Activated CD4-positive, alpha-beta memory T cell treated with anti-CD3 and anti-CD28 coated beads, Interleukin-2, amount 10 ng/mL, durations not matched to agents 7 days and 5 days (primary cell): ENCODE measurements around the gene HERC4. TPM values are rescaled to one million over a fixed set of nuclear protein-coding genes. Genes with fewer than 3 reads are reported as not detected.
"Not testable (repeated sequence)": the region's sequence is repeated elsewhere in the genome, so short reads cannot be mapped to it uniquely, and the experiment has no call there.

ENCODE experiments used
- CTCF ChIA-PET: fragments of 350-600 bp; sonication (Branson Sonifier 250); formaldehyde crosslinking; loops from one replicate; lab custom pipeline; 2021; ENCODE audit warnings: antibody characterized with exemption, inconsistent platforms; lab: Charles Lee
- POLR2A ChIA-PET: fragments of 350-600 bp; sonication (Branson Sonifier 250); formaldehyde crosslinking; loops from one replicate; lab custom pipeline; 2021; ENCODE audit warnings: antibody characterized with exemption; lab: Charles Lee
- DNase-seq: peaks from one replicate; pipeline ENCODE4 v3.0.0-alpha.2; 2020
- H3K27ac Mint-ChIP-seq: one replicate; pipeline ENCODE4 v1.8.0; 2021; ENCODE audit warnings: mild to moderate bottlenecking, mixed read lengths
- H3K27me3 Mint-ChIP-seq: one replicate; pipeline ENCODE4 v1.8.0; 2021; ENCODE audit warnings: mixed read lengths
- H3K36me3 Mint-ChIP-seq: one replicate; pipeline ENCODE4 v1.8.0; 2021; ENCODE audit warnings: low read depth, mixed read lengths
- H3K4me1 Mint-ChIP-seq: one replicate; pipeline ENCODE4 v1.8.0; 2021; ENCODE audit warnings: mixed read lengths
- H3K4me3 Mint-ChIP-seq: one replicate; pipeline ENCODE4 v1.8.0; 2021; ENCODE audit warnings: mild to moderate bottlenecking, mixed read lengths
- H3K9me3 Mint-ChIP-seq: one replicate; pipeline ENCODE4 v1.8.0; 2021; ENCODE audit warnings: mixed read lengths
- total RNA-seq, 2 experiments: library from RNA; stranded (reverse); gene quantifications; one replicate each; pipeline ENCODE4 v1.2.3, GENCODE V29; 2021

HERC4 gene
- total RNA-seq, 2 experiments from 2014 or later = 64.2 to 65.2 TPM

- H3K27me3 Mint-ChIP-seq = no peaks in the 10 kb centered on the region
Measured at GRCh38 chr10:68067508-68067907, 7.6 kb downstream of the HERC4 start.

GRCh38 chr10:68067029-68067428, 8.1 kb downstream of the HERC4 start:
- ChIA-PET CTCF (no interaction called here), POLR2A (no interaction called here)
- peaks cover 37% of the 10 kb centered on the region for H3K36me3 Mint-ChIP-seq
- no peak overlapping the region for H3K4me3 Mint-ChIP-seq
- H3K4me1 Mint-ChIP-seq = peaks cover 29% of the 10 kb centered on the region
- H3K9me3 Mint-ChIP-seq = no peaks in the 10 kb centered on the region
- no peak overlapping the region for H3K27ac Mint-ChIP-seq
- no peak for DNase-seq
- no peaks in the 10 kb centered on the region for H3K27me3 Mint-ChIP-seq

More at GRCh38 chr10:68067508-68067907, 7.6 kb downstream of the HERC4 start:
- peaks cover 35% of the 10 kb centered on the region for H3K36me3 Mint-ChIP-seq
- ChIA-PET POLR2A (no interaction called here), CTCF (no interaction called here)
- no peak overlapping the region for H3K27ac Mint-ChIP-seq
- H3K9me3 Mint-ChIP-seq = no peaks in the 10 kb centered on the region
- no peak for DNase-seq
- H3K4me1 Mint-ChIP-seq = peaks cover 32% of the 10 kb centered on the region
- no peak overlapping the region for H3K4me3 Mint-ChIP-seq

- H3K4me1 Mint-ChIP-seq = peaks cover 6% of the 10 kb centered on the region
- H3K27ac Mint-ChIP-seq = no peak overlapping the region
- H3K27me3 Mint-ChIP-seq = no peaks in the 10 kb centered on the region
- H3K4me3 Mint-ChIP-seq = no peak overlapping the region
- peaks cover 17% of the 10 kb centered on the region for H3K36me3 Mint-ChIP-seq
- POLR2A ChIA-PET = interaction anchor here (0.7 kb wide), 1 partner anchor 27 kb away, joined by 3 read pairs; no protein-coding TSS in a partner anchor
- H3K9me3 Mint-ChIP-seq = no peaks in the 10 kb centered on the region
- CTCF ChIA-PET = interaction anchor here (0.9 kb wide), 1 partner anchor 9 kb away, joined by 3 read pairs; no protein-coding TSS in a partner anchor
- DNase-seq = no peak
Measured at GRCh38 chr10:68053553-68053952, 21.5 kb downstream of the HERC4 start.

DNA sequence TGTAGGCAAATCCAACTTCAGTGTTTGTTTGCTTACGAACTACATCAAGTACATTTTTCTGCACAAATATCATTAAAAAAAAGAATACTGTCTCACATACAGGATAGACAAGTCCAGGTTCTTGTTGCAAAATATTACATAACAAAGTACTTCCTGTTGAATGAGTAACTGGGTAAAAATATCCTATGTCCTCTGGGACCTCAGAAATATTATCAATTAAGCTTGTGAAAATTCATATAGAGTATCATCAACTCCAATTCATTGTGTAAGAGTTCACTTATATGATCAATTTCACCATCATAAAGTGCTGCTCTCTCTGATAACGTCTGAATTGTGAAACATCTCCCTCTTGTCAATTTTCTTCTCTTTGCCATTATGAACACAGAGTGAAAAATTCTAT, 22.6 kb downstream of the HERC4 start:
- DNase-seq = no peak
- Mint-ChIP-seq H3K27ac (no peak overlapping the region), H3K36me3 (peaks cover 18% of the 10 kb centered on the region), H3K4me1 (peaks cover 6% of the 10 kb centered on the region), H3K4me3 (no peak overlapping the region), H3K27me3 (no peaks in the 10 kb centered on the region), H3K9me3 (no peaks in the 10 kb centered on the region)
- CTCF ChIA-PET = interaction anchor here (0.9 kb wide), 1 partner anchor 10 kb away, joined by 3 read pairs; no protein-coding TSS in a partner anchor
- POLR2A ChIA-PET = no interaction called here

GRCh38 chr10:68049289-68050078, 25.6 kb downstream of the HERC4 start:
- no peak for DNase-seq
- Mint-ChIP-seq H3K4me1 (peaks cover 8% of the 10 kb centered on the region), H3K27ac (no peak overlapping the region), H3K4me3 (no peak overlapping the region), H3K9me3 (no peaks in the 10 kb centered on the region), H3K36me3 (peaks cover 24% of the 10 kb centered on the region), H3K27me3 (no peaks in the 10 kb centered on the region)
- ChIA-PET POLR2A (no interaction called here), CTCF (no interaction called here)

GRCh38 chr10:68047554-68048327, 27.3 kb downstream of the HERC4 start:
- H3K27me3 Mint-ChIP-seq = no peaks in the 10 kb centered on the region
- H3K4me3 Mint-ChIP-seq = no peak overlapping the region
- DNase-seq = no peak
- no peaks in the 10 kb centered on the region for H3K9me3 Mint-ChIP-seq
- ChIA-PET CTCF (interaction anchor here (0.8 kb wide), 1 partner anchor 23 kb away, joined by 3 read pairs; no protein-coding TSS in a partner anchor), POLR2A (interaction anchor here (0.7 kb wide), 1 partner anchor 12 kb away, joined by 5 read pairs; no protein-coding TSS in a partner anchor)
- peaks cover 2% of the 10 kb centered on the region for H3K4me1 Mint-ChIP-seq
- H3K27ac Mint-ChIP-seq = no peak overlapping the region
- peaks cover 24% of the 10 kb centered on the region for H3K36me3 Mint-ChIP-seq

DNA sequence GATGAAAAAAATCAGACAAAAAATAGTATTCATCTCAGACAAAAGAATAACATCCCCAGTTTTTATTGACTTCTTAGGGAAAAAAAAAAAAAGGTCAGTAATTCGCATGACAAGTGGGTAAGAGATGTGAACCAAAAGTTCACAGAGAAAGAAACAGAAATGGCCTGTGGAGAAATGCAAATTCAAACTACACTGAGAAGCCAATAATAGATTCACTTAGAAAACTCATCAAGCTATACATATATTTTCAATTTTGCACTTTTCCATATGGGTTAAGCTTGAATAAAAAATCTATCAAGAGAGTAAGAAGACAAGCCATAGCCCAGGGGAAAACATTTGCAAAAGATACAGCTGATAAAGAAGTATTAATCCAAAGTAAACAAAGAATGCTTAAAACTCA, 28.0 kb downstream of the HERC4 start:
- ChIA-PET CTCF (no interaction called here), POLR2A (interaction anchor here (0.6 to 0.7 kb wide), 2 partner anchors 10 to 12 kb away, joined by 3 to 5 read pairs; no protein-coding TSS in a partner anchor)
- DNase-seq = no peak
- peaks cover 22% of the 10 kb centered on the region for H3K36me3 Mint-ChIP-seq
- H3K4me1 Mint-ChIP-seq = peaks cover 6% of the 10 kb centered on the region
- H3K27me3 Mint-ChIP-seq = no peaks in the 10 kb centered on the region
- no peaks in the 10 kb centered on the region for H3K9me3 Mint-ChIP-seq
- no peak overlapping the region for H3K27ac Mint-ChIP-seq
- no peak overlapping the region for H3K4me3 Mint-ChIP-seq

DNA sequence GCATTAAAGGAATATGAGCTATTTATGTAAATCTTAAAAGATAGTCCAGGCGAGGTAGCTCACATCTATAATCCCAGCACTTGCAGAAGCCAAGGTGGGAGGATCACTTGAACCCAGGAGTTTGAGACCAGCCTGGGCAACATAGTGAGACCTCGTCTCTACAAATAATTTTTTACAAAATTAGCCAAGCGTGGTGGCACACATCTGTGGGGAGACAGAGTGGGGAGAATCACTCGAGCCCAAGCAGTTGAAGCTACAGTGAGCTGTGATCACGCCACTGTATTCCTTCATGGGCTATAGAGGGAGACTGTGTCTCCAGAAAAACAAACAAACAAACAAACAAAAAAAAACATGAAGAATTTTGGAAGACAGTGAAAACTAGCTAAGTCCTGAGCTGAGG, 28.4 kb downstream of the HERC4 start:
- CTCF ChIA-PET = interaction anchor here (1.4 kb wide), 1 partner anchor 19 kb away, joined by 3 read pairs; no protein-coding TSS in a partner anchor
- no peak for DNase-seq
- Mint-ChIP-seq H3K27ac (no peak overlapping the region), H3K4me3 (no peak overlapping the region), H3K36me3 (peaks cover 22% of the 10 kb centered on the region), H3K27me3 (no peaks in the 10 kb centered on the region), H3K9me3 (no peaks in the 10 kb centered on the region), H3K4me1 (peaks cover 6% of the 10 kb centered on the region)
- POLR2A ChIA-PET = interaction anchor here (0.6 kb wide), 1 partner anchor 10 kb away, joined by 3 read pairs; no protein-coding TSS in a partner anchor

DNA sequence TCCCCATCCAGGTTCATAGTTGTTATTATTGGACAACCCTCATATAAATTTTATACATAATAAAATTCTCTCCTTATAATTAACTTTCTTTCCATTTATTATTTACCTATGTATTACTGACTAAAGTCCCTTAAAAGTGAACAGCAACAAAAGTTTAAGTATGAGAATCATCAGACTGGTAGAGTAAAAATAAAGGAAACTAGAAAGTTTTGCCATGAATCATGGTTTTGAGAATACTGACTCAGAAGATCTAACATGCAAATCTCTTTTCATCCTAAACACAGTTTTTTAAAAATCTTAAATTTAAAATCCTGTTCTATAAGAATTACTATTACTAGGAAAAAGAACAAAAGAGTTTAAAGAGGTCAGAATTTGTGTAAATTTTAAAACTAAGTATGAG, 32.1 kb downstream of the HERC4 start:
- Mint-ChIP-seq H3K27me3 (no peaks in the 10 kb centered on the region), H3K9me3 (no peaks in the 10 kb centered on the region), H3K4me3 (no peak overlapping the region), H3K4me1 (peaks cover 6% of the 10 kb centered on the region), H3K27ac (no peak overlapping the region), H3K36me3 (peaks cover 26% of the 10 kb centered on the region)
- DNase-seq = no peak
- POLR2A ChIA-PET = no interaction called here
- CTCF ChIA-PET = no interaction called here

- no peak for DNase-seq
- no peaks in the 10 kb centered on the region for H3K27me3 Mint-ChIP-seq
- ChIA-PET POLR2A (interaction anchor here (0.5 kb wide), 1 partner anchor 165 kb away, joined by 7 read pairs; no protein-coding TSS in a partner anchor), CTCF (interaction anchor here (0.6 kb wide), 2 partner anchors 319 to 325 kb away, joined by 4 read pairs; no protein-coding TSS in a partner anchor)
- H3K9me3 Mint-ChIP-seq = no peaks in the 10 kb centered on the region
- no peaks in the 10 kb centered on the region for H3K4me1 Mint-ChIP-seq
- H3K4me3 Mint-ChIP-seq = no peak overlapping the region
- H3K27ac Mint-ChIP-seq = no peak overlapping the region
- peaks cover 41% of the 10 kb centered on the region for H3K36me3 Mint-ChIP-seq
Measured at GRCh38 chr10:68032113-68032512, 43.0 kb downstream of the HERC4 start.

DNA sequence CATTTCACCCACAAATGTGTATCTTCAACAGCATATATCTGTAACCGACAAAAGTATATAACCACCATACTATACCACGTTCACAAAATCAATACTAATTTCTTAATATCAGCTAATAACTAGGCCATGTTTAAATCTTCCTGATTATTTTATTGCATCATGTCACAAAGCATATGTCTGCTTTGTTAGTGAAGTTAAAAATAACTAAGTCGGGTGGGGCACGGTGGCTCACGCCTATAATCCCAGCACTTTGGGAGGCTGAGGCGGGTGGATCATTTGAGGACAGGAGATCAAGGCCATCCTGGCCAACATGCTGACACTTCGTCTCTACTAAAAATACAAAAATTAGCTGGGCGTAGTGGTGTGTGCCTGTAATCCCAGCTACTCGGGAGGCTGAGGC, 47.7 kb downstream of the HERC4 start:
- POLR2A ChIA-PET = no interaction called here
- no peaks in the 10 kb centered on the region for H3K9me3 Mint-ChIP-seq

GRCh38 chr10:68023292-68023691, 51.8 kb downstream of the HERC4 start:
- no peak for DNase-seq
- Mint-ChIP-seq H3K4me1 (peaks cover 3% of the 10 kb centered on the region), H3K9me3 (peaks cover 13% of the 10 kb centered on the region), H3K27ac (no peak overlapping the region), H3K4me3 (no peak overlapping the region), H3K36me3 (peaks cover 56% of the 10 kb centered on the region), H3K27me3 (no peaks in the 10 kb centered on the region)
- ChIA-PET CTCF (no interaction called here), POLR2A (no interaction called here)

More for the DNA sequence above, 47.7 kb downstream of the HERC4 start:
- Mint-ChIP-seq H3K27ac (no peak overlapping the region), H3K4me1 (peaks cover 3% of the 10 kb centered on the region), H3K36me3 (peaks cover 30% of the 10 kb centered on the region), H3K4me3 (no peak overlapping the region), H3K27me3 (no peaks in the 10 kb centered on the region)
- CTCF ChIA-PET = interaction anchor here (1.0 kb wide), 1 partner anchor 19 kb away, joined by 3 read pairs; no protein-coding TSS in a partner anchor
- no peak for DNase-seq

- Mint-ChIP-seq H3K9me3 (peaks cover 13% of the 10 kb centered on the region), H3K36me3 (peaks cover 53% of the 10 kb centered on the region)
- H3K27ac Mint-ChIP-seq, DNase-seq, CTCF ChIA-PET, H3K4me3 Mint-ChIP-seq, POLR2A ChIA-PET, H3K27me3 Mint-ChIP-seq, H3K4me1 Mint-ChIP-seq: not testable (repeated sequence)
Measured at GRCh38 chr10:68022324-68022723, 52.8 kb downstream of the HERC4 start.
